Body of pancreas (tissue), 4 donors: ENCODE results near the gene FMNL2.

Source experiments
- CTCF ChIP-seq, 7 experiments: fragments of 450-650 bp in 4 of 7; fragments of 200-600 bp in 3 of 7; sonication (generic) in 3 of 7; IDR thresholded peaks; one replicate each; pipeline ENCODE4 v1.5.1; 2016 to 2019; ENCODE audit warnings: antibody characterized with exemption in 7 of 7
- POLR2A ChIP-seq, 3 donors: fragments of 450-650 bp; IDR thresholded peaks; one replicate each; pipeline ENCODE4 v1.6.1; 2016; ENCODE audit warnings: antibody characterized with exemption in 3 of 3, mild to moderate bottlenecking in 2 of 3

- TF ChIP-seq CTCF (IDR thresholded peaks at IDR 0.05) (no peak), POLR2A (IDR thresholded peaks at IDR 0.05) (no peak)
These were observed 61.8 kb downstream of the FMNL2 start for GRCh38 chr2:152396763-152397162.
